A673 (cell line): ENCODE data around the gene TSSC4. TPM values are rescaled to one million over a fixed set of nuclear protein-coding genes. Genes with fewer than 3 reads are reported as not detected.

Experiments used
- BruUV-seq: library from RNA; stranded (reverse); fragments of 400-500 nt; replicated peaks from 2 replicates; lab custom pipeline; 2021; lab: Mats Ljungman, UMichigan
- CTCF ChIA-PET: fragments of 300-600 bp; sonication (Branson Sonifier 250); formaldehyde crosslinking; loops from one replicate; lab custom pipeline; 2022; ENCODE audit warnings: antibody characterized with exemption; lab: Charles Lee
- POLR2A ChIA-PET: fragments of 300-600 bp; sonication (Branson Sonifier 250); formaldehyde crosslinking; loops from one replicate; lab custom pipeline; 2022; ENCODE audit warnings: antibody characterized with exemption; ENCODE audit not compliant: low non-redundant PET; lab: Charles Lee
- DNase-seq: peaks from one replicate; pipeline ENCODE4 v3.0.0-alpha.2; 2015; ENCODE audit warnings: low spot score
- H3K27ac ChIP-seq: fragments of 200-600 bp; sonication (generic); 2 replicates; pipeline ENCODE4 v1.5.1; 2016; ENCODE audit warnings: mixed run types, low read depth, mild to moderate bottlenecking, mixed read lengths, antibody characterized with exemption, low read length; ENCODE audit not compliant: poor library complexity, severe bottlenecking
- H3K27me3 ChIP-seq: fragments of 200-600 bp; sonication (generic); replicated peaks from 2 replicates; pipeline ENCODE4 v1.6.1; 2017; ENCODE audit warnings: mixed run types, low read depth, mild to moderate bottlenecking, mixed read lengths, antibody characterized with exemption, low read length; ENCODE audit not compliant: insufficient read depth, poor library complexity
- H3K36me3 ChIP-seq: fragments of 200-600 bp; sonication (generic); 2 replicates; pipeline ENCODE4 v1.6.1; 2016; ENCODE audit warnings: mixed run types, mild to moderate bottlenecking, mixed read lengths, antibody characterized with exemption, low read length; ENCODE audit not compliant: insufficient read depth, poor library complexity, severe bottlenecking
- H3K4me1 ChIP-seq: fragments of 200-600 bp; sonication (generic); 2 replicates; pipeline ENCODE4 v1.6.1; 2017; ENCODE audit warnings: mixed run types, mild to moderate bottlenecking, mixed read lengths, antibody characterized with exemption, low read length; ENCODE audit not compliant: insufficient read depth, poor library complexity, severe bottlenecking
- H3K4me3 ChIP-seq: fragments of 200-600 bp; sonication (generic); 2 replicates; pipeline ENCODE4 v1.5.1; 2016; ENCODE audit warnings: low read depth, mixed run types, mild to moderate bottlenecking, mixed read lengths, low read length; ENCODE audit not compliant: poor library complexity, severe bottlenecking
- H3K9me3 ChIP-seq: fragments of 200-600 bp; sonication (generic); 2 replicates; pipeline ENCODE4 v1.6.1; 2016; ENCODE audit warnings: mixed run types, low read depth, mild to moderate bottlenecking, mixed read lengths, antibody characterized with exemption, low read length; ENCODE audit not compliant: poor library complexity, severe bottlenecking
- EZH2 ChIP-seq: fragments of 200-600 bp; sonication (generic); IDR thresholded peaks from 2 replicates; pipeline ENCODE4 v1.6.1; 2017; ENCODE audit warnings: borderline replicate concordance, low read depth, mild to moderate bottlenecking, mixed read lengths, antibody characterized with exemption, low read length; ENCODE audit not compliant: poor library complexity, severe bottlenecking
- intact Hi-C: fragments of 100-400 bp; cut with micrococcal nuclease; formaldehyde crosslinking; loops from one replicate; pipeline ENCODE4 v1.10.0; 2022; ENCODE audit not compliant: unreplicated experiment
- total RNA-seq: library from RNA; stranded (reverse); gene quantifications from 2 replicates; pipeline ENCODE4 v1.2.3, GENCODE V29; 2021
- TF ChIP-seq, protein P1 (sequence below): fragments of 300-800, 200-600 bp; sonication (generic); conservative IDR thresholded peaks from 2 replicates; pipeline ENCODE4 v1.5.1; 2017; ENCODE audit warnings: low read depth, mild to moderate bottlenecking, antibody characterized with exemption, low read length, moderate library complexity, mixed read lengths

Gene TSSC4
- total RNA-seq, 1 experiment from 2014 or later = 46.8 TPM

- Histone ChIP-seq H3K36me3 (no peaks in the 10 kb centered on the region), H3K4me1 (no peaks in the 10 kb centered on the region), H3K27me3 (no peaks in the 10 kb centered on the region), H3K27ac (no peak overlapping the region), H3K9me3 (no peaks in the 10 kb centered on the region), H3K4me3 (no peak overlapping the region)
- no TSS peak for BruUV-seq
- POLR2A ChIA-PET = no interaction called here
- CTCF ChIA-PET = no interaction called here
- TF ChIP-seq, protein P1, sequence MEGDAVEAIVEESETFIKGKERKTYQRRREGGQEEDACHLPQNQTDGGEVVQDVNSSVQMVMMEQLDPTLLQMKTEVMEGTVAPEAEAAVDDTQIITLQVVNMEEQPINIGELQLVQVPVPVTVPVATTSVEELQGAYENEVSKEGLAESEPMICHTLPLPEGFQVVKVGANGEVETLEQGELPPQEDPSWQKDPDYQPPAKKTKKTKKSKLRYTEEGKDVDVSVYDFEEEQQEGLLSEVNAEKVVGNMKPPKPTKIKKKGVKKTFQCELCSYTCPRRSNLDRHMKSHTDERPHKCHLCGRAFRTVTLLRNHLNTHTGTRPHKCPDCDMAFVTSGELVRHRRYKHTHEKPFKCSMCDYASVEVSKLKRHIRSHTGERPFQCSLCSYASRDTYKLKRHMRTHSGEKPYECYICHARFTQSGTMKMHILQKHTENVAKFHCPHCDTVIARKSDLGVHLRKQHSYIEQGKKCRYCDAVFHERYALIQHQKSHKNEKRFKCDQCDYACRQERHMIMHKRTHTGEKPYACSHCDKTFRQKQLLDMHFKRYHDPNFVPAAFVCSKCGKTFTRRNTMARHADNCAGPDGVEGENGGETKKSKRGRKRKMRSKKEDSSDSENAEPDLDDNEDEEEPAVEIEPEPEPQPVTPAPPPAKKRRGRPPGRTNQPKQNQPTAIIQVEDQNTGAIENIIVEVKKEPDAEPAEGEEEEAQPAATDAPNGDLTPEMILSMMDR = no peak
- no peak for TF ChIP-seq EZH2
- DNase-seq = no peak
- intact Hi-C loops = no loop called here
Measured at GRCh38 chr11:2432171-2432621, 31.6 kb downstream of the TSSC4 start.

DNA sequence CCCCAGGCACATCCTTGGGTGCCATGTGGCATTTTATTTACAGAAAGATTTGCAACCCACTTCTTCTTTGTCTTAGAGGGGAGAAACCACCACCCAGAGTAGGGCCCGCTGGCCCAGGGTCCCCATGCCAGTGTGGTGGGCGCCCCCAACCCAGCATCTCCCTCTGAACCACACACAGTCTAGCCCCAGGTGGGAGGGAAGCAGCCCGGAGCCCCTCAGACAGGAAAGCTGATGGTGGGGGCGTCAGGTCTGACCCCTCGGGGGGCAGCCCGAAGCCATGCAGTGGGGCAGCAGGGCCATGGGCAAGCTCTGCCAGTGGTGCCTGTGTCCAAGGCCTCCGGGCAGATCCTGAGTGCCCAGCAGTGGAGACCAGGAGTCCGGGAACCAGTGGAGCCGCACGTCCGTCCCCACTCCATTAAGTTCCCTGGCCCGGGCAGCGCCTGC, 32.1 kb downstream of the TSSC4 start:
- no peak for TF ChIP-seq EZH2
- TF ChIP-seq, protein P1 = no peak
- ChIA-PET CTCF (no interaction called here), POLR2A (no interaction called here)
- Histone ChIP-seq H3K27me3 (no peaks in the 10 kb centered on the region), H3K4me3 (no peak overlapping the region), H3K9me3 (no peaks in the 10 kb centered on the region), H3K27ac (no peak overlapping the region), H3K36me3 (no peaks in the 10 kb centered on the region), H3K4me1 (no peaks in the 10 kb centered on the region)
- no TSS peak for BruUV-seq
- intact Hi-C loops = no loop called here
- DNase-seq = no peak

GRCh38 chr11:2433106-2433925, 32.8 kb downstream of the TSSC4 start:
- TF ChIP-seq, protein P1 = no peak
- TF ChIP-seq EZH2 = no peak
- ChIA-PET CTCF (no interaction called here), POLR2A (no interaction called here)
- H3K4me1 ChIP-seq = no peaks in the 10 kb centered on the region
- no peak overlapping the region for H3K27ac ChIP-seq
- no peak overlapping the region for H3K4me3 ChIP-seq
- DNase-seq = no peak
- H3K27me3 ChIP-seq = no peaks in the 10 kb centered on the region
- no peaks in the 10 kb centered on the region for H3K9me3 ChIP-seq
- intact Hi-C loops = no loop called here
- H3K36me3 ChIP-seq = no peaks in the 10 kb centered on the region
- no TSS peak for BruUV-seq
